CD1c-positive myeloid dendritic cell (primary cell): ENCODE results near the gene NIN.
"Not testable (repeated sequence)": the region's sequence is repeated elsewhere in the genome, so short reads cannot be mapped to it uniquely, and the experiment has no call there.

Experiments
- DNase-seq: peaks from one replicate; pipeline ENCODE4 v3.0.0-alpha.2; 2016; ENCODE audit errors: extremely low spot score

The NIN gene

DNA sequence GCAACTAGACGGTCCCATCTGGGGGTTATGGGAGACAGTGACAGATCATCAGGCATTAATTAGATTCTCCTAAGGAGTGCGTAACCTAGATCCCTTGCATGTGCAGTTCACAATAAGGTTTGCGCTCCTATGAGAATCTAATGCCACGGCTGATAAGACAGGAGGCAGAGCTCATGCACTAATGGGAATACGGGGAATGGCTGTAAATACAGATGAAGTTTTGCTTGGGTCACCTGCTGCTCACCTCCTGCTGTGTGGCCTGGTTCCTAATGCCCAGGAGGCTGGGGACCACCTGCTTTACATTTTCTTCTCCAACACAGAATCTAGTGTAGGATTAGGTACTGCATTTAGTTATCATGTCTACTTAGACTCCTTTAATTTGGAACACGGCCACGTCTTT, 113.2 kb downstream of the NIN start:
- DNase-seq = no peak

DNA sequence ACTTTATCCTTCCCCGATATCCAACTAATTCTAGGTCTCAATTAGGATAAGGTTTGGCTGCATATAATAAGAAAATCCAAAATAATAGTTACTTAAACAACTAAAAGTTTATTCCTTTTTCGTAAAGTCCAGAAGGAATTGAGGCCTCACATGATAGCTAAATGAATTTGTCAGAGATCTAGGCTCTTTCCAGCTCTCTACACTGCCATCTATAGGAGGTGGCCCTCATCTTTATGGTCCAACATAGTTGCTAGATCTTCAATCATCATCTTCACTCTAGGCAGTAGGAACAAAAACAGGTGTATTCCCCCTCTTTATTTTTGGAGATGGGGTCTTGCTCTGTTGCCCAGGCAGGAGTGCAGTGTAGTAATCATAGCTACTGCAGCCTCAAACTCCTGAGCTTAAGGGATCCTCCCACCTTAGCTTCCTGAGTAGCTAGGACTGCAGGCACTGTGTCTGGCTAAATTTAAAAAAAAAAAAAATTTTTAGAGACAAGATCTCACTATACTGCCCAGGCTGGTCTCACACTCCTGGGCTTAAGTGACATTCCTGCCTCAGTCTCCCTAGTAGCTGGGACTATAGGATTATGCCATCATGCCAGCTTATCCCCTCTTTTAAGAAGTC, 116.4 kb downstream of the NIN start:
- DNase-seq = peak; percentile 47

DNA sequence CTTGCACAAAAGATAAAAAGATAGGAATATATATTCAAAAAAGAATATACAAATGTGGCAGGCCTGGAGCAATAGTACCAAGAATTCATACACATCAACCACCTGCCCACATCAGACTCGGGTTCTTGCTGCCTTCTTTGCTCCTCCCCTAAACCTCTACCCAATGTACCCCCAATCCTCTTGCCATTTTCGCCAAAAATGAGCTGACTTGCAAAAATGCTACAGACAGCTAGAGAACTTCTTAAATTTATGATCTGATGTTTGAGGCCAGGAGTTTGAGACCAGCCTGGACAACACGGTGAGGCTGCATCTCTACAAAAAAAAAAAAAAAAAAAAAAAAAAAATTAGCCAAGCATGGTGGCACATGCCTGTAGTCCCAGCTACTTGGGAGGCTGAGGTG, 119.9 kb downstream of the NIN start:
- no peak for DNase-seq

DNA sequence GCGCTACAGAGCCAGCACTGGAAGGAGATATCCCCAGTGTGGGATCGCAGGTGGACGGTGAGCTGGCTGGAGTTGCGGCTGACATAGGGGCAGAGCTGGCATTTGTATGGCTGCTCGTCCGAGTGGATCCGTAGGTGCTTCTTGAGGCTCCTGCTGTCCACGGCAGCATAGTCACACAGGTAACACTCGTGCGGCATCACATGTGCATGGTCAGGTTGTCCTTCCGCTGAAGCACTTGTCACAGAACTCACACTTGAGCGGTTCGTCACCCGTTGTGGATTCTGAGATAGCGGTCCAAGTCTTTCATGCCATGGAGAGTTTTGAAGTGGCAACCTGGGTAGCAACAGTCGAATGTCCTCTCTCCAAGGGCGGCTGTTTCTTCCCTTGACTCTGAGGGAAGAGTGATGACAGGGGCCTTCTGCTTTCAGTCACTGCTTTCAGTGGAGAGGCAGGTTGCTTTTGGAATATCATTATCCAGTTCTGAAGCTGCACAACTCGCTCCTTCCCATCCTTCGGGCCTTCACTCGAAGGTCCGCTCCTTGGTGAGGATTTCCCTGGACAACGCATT, 125.9 kb downstream of the NIN start:
- no peak for DNase-seq

DNA sequence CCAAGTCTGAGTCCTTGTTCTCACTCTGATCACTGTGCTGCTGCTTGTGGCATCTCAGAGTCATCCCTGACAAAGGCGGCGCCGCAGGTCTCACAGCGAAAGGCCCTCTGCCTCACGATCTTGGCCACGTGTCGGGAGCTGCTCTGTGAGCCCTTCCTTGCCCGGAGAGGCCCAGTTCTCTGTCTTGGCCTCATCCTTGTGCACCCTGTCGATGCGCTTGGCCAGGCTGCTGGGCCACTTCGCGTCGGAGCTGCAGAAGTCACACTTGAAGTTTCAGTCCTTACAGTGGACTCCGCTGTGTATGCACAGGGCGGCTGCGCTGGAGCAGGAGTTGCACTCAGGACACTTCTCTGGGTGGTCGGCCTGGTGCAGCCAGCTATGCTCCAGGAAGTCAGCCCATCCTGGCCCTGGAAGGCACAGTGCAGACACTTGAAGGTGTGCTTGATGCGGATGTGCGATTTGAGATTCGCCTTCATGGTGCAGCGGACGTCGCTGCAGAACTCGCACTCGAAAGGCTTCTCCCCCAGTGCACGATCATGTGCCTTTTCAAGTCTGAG, 126.4 kb downstream of the NIN start:
- no peak for DNase-seq

DNA sequence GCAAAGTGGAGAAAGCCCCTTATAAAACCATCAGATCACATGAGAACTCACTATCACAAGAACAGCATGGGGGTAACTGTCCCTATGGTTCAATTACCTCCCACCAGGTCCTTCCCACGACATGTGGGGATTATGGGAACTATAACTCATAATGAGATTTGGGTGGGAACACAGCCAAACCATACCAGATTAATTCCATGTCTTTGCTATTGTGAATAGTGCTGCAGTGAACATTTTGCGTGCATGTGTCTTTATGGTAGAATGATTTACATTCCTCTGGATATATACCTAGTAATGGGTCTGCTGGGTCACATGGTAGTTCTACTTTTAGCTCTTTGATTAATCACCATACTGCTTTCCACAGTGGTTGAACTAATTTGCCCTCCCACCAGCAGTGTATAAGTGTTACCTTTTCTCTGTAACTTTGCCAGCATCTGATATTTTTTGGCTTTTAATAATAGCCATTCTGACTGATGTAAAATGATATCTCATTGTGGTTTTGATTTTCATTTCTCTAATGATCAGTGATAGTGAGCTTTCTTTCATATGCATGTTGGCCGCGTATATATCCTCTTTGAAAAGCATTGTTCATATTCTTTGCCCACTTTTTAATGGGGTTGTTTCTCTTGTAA, 133.2 kb downstream of the NIN start:
- DNase-seq = no peak

DNA sequence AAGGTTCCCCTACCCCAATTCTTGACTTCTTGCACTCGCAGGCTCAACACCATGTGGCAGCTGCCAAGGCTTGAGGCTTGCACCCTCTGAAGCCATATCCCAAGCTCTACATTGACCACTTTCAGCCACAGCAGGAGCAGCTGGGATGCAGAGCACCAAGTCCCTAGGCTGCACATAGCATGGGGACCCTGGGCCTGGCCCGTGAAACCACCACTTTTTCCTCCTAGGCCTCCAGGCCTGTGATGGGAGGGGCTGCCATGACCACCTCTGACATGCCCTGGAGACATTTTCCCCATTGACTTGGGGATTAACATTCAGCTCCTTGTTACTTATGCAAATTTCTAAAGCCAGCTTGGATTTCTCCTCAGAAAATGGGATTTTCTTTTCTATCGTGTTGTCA, 136.7 kb downstream of the NIN start:
- DNase-seq = not testable (repeated sequence)

DNA sequence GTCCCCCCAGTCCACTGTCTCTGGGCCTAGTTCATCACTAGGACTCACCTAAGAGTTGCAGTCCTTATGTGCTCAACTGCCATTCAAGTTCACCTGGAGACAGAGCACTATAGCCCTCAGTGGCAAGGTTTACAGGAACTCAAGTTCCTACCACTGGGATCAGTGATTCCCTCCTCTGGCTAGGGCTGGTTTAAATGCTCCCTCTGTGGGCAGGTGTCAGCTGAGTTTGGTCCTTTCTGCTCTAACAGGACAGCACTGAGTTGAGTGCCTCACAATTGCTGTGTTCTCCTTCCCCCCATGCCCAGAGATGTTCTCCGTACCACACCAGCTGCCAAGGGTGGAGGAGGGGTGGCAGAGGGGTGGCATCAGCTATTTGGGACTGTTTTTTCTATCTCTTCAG, 142.1 kb downstream of the NIN start:
- no peak for DNase-seq

DNA sequence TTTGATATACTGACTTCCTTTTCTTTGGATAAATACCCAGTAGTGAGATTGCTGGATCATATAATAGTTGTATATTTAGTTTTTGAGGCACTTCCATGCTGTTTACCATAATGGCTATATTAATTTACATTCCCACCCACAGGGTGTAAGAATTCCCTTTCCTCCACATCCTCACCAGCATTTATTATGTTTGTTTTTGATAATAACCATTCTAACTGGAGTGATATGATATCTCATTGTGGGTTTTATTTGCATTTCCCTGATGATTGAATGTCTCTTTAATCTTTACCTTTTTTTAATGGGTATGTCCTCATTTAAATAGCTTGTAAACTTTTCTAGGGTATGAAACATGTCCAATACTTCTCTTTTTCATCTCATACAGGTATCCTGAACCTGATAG, 151.3 kb downstream of the NIN start:
- DNase-seq = no peak

DNA sequence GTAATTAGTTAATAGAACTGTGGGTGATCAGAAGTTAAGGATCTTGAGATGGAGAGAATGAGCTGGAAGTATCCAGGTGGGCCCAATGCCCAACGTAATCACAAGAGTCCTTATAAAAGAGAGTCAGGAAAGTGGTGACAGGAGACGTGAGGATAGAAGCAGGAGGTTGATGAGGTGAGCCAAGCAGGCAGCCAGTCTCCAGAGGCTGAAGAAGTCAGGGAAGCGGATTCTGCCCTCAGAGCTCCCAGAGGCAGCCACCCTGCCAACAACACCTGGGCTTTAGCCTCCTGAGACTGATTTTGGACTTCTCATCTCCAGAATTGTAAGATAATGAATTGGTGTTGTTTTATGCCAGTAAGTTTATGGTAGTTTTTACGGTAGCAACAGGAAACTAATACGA, 152.8 kb downstream of the NIN start:
- no peak for DNase-seq

DNA sequence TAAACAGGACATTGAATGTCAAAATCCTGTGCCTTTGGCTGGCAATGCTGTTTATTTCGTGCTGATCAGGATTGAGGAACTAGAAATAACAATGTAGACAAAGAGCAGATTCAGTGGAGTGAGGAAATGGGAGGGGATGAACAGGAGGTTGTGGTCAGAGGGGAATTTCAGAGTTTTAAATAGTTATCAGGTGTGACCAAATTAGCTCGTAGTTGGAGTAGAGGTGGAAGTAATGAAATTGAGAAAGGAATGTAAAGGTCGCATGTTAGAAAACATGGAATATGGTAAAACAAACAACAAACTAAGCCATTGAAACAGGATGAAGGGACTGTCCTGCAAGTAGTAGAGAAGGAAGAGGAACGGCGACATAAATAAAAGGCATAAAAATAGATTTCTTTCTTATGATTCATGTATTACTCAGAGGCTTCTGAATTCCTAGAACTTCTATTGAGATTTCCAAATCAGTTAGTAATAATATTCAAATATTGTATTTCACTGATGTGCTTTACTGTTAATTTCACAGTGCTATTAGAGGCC, 153.4 kb downstream of the NIN start:
- peak; percentile 73 for DNase-seq

DNA sequence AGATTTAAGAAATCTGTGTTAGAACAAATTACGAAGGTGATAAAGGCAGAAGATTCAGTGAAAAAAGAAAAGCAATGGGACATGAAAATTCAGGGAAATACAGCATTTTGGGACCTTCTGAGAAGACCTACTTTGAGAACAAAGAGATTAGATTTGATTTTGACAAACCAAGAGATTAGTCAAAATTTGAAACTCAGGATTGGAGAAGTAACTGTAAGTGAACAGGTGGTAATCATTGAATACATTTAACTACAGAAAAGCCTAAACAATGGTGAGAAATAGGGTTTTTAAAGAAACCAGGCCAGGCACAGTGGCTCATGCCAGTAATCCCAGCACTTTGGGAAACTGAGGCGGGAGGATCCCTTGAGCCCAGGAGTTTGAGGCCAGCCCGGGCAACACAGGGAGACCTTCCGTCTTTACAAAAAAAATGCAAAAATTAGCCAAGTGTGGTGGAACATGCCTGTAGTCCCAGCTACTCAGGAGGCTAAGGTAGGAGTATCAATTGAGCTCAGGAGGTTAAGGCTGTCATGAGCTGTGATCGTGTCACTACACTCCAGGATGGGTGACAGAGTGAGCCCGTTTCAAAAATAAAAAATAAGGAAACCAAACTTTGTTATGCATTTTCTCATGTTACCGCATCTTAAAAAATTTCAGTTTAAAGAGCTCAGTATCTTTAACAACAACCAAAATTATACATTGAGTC, 154.0 kb downstream of the NIN start:
- DNase-seq = peak; percentile 27

DNA sequence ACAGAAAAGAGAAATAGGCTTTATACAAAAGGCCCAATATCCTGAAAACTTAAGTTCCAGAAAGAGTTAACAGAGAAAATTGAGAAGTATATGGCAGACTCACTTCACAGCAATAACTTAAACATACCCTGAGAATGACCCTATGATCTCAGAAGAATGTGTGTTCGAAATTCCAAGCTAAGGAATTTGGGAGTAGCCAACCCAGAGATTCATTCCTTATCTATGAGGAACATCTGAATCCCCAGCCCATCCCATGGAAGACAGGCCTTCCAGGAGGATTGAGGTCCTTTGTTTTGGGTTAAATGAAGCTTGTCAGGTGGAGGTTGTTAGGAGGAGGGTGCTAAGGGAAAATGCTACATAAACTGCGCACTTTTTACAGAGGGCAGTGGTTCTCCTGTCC, 155.4 kb downstream of the NIN start:
- no peak for DNase-seq

DNA sequence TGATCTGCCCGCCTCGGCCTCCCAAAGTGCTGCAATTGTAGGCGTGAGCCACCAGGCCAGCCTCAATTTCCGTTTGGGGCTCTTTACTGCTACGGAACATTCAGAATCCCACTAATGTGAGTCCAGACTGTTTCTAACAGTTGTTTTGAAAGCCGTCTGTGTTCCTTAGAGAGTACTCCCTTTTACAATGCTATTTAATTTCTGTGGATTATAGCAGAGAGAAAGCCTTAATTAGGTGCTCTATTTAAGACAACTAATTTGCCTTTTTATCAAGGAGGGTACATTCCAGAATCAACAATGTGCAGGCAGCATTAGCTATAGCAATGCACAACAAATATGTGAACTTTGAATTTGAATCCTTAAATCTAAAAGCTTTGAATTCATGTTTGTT, 160.1 kb downstream of the NIN start:
- DNase-seq = no peak

DNA sequence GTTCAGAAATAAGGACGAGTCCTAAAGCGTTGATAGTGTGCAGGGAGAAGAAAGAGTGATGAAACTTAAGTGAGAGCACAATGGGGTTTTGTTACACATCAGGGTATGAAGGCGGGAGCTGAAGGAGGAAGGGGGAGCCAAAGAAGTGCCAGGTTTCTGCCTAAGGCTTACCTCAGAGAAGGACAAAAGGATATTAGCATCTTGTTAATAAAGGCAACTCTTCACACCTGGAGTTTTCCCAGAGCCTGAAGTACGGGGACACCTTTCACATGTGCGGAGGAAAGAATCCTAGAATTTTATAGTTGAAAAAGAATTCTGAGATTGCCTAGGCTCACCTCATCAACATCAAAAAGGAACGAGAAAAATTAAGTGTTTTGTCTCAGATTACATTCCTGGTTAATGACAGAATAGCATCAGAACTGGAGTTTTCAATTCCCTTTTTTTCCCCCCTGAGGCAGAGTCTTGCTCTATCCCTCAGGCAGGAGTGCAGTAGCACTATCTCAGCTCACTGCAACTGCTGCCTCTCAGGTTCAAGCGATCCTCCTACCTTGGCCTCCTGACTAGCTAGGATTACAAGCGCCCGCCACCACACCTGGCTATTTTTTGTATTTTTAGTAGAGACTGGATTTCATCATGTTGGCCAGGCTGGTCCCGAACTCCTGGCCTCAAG, 160.6 kb downstream of the NIN start:
- peak; percentile 24 for DNase-seq
